K562 (cell line): ENCODE measurements around the gene LIN28B. TPM values are rescaled to one million over a fixed set of nuclear protein-coding genes. Genes with fewer than 3 reads are reported as not detected.

Source experiments
- CTCF ChIP-seq, 3 experiments: IDR thresholded peaks in 2 of 3; conservative IDR thresholded peaks in 1 of 3; 2 replicates each; pipeline ENCODE4 v1.5.1; 2011 to 2012; ENCODE audit warnings: low read length in 3 of 3, mild to moderate bottlenecking in 3 of 3, control low read depth in 2 of 3, improper control_type of control experiment in 1 of 3, inconsistent platforms in 1 of 3, low read depth in 1 of 3, mixed read lengths in 1 of 3, moderate library complexity in 1 of 3; ENCODE audit not compliant: insufficient read depth in 2 of 3
- FOXK2 ChIP-seq, 2 experiments: fragments of 450-650 bp; IDR thresholded peaks in 1 of 2; conservative IDR thresholded peaks in 1 of 2; 2 replicates each; pipeline ENCODE4 v1.6.1; 2016; ENCODE audit warnings: low read depth in 2 of 2, mild to moderate bottlenecking in 1 of 2
- HSF4 ChIP-seq: fragments of 250-450 bp; sonication (Bioruptor Pico); IDR thresholded peaks from 2 replicates; pipeline ENCODE4 v2.1.2; 2022; ENCODE audit warnings: mild to moderate bottlenecking, moderate library complexity, borderline replicate concordance
- MAX ChIP-seq: sonication (generic); formaldehyde crosslinking; IDR thresholded peaks from 2 replicates; pipeline ENCODE4 v1.9.0; 2022; ENCODE audit warnings: mild to moderate bottlenecking, missing genetic modification reagents
- MAZ ChIP-seq, 2 experiments: fragments of 450-650 bp in 1 of 2; sonication (generic) in 1 of 2; formaldehyde crosslinking; IDR thresholded peaks in 1 of 2; conservative IDR thresholded peaks in 1 of 2; 2 replicates each; pipeline versions ENCODE4 v1.4.0 to v1.5.0; 2020; ENCODE audit warnings: mild to moderate bottlenecking in 1 of 2, missing genetic modification reagents in 1 of 2
- NR0B1 ChIP-seq: fragments of 450-650 bp; IDR thresholded peaks from one replicate; pipeline ENCODE4 v1.6.1; 2018; ENCODE audit warnings: mild to moderate bottlenecking, moderate library complexity; ENCODE audit not compliant: partially characterized antibody
- NR2C2 ChIP-seq, 2 experiments: fragments of 200-800 bp in 1 of 2; sonication (Bioruptor generic) in 1 of 2; sonication (generic) in 1 of 2; formaldehyde crosslinking in 1 of 2; IDR thresholded peaks; 2 replicates each; pipeline versions ENCODE4 v1.6.1 to v1.8.0; 2016 to 2022; ENCODE audit warnings: mild to moderate bottlenecking in 1 of 2, missing compliant biosample characterization in 1 of 2, missing genetic modification characterization in 1 of 2, missing genetic modification reagents in 1 of 2
- SAP30 ChIP-seq: fragments of 200-600 bp; sonication (generic); IDR thresholded peaks from 2 replicates; pipeline ENCODE4 v1.6.1; 2012; ENCODE audit warnings: borderline replicate concordance, low read depth, mild to moderate bottlenecking, moderate library complexity, low read length, control low read depth, inconsistent platforms; ENCODE audit not compliant: insufficient read depth, poor library complexity, severe bottlenecking
- SIN3B ChIP-seq: fragments of 450-650 bp; IDR thresholded peaks from 2 replicates; pipeline ENCODE4 v1.6.1; 2017; ENCODE audit warnings: low read depth, mild to moderate bottlenecking, moderate library complexity
- TAF9B ChIP-seq: fragments of 450-650 bp; IDR thresholded peaks from 2 replicates; pipeline ENCODE4 v1.6.1; 2018; ENCODE audit warnings: mild to moderate bottlenecking; ENCODE audit not compliant: partially characterized antibody
- TBP ChIP-seq: optimal IDR thresholded peaks from 2 replicates; pipeline ENCODE3; 2011; ENCODE audit warnings: low read depth, low read length, improper control_type of control experiment
- XRCC4 ChIP-seq: IDR thresholded peaks from one replicate; pipeline ENCODE4 v1.6.1; 2011; ENCODE audit not compliant: insufficient read depth, insufficient read length; ENCODE audit errors: extremely low read depth
- ZBTB49 ChIP-seq: sonication (generic); formaldehyde crosslinking; IDR thresholded peaks from 2 replicates; pipeline ENCODE4 v1.8.0; 2022; ENCODE audit warnings: missing genetic modification reagents, mild to moderate bottlenecking, borderline replicate concordance
- ZFX ChIP-seq: sonication (generic); formaldehyde crosslinking; IDR thresholded peaks from 2 replicates; pipeline ENCODE4 v1.8.0; 2022; ENCODE audit warnings: mild to moderate bottlenecking, missing genetic modification reagents, moderate library complexity
- ZNF668 ChIP-seq: fragments of 250-450 bp; sonication (Bioruptor Pico); IDR thresholded peaks from 2 replicates; pipeline ENCODE4 v1.8.0; 2022; ENCODE audit warnings: mild to moderate bottlenecking, inconsistent platforms
- ZNF699 ChIP-seq: fragments of 250-450 bp; sonication (Bioruptor Pico); IDR thresholded peaks from 2 replicates; pipeline ENCODE4 v1.8.0; 2021; ENCODE audit warnings: mild to moderate bottlenecking, moderate library complexity; ENCODE audit not compliant: insufficient replicate concordance
- polyA plus RNA-seq, 8 experiments: library from polyadenylated mRNA; depleted of rRNA in 4 of 8; stranded (reverse) in 5 of 8; unstranded in 3 of 8; fragments of >200 nt; fragmentation: Nextera tagmentation in 2 of 8; fragmentation: Illumina TruSeq in 1 of 8; extraction: Ambion mirVana in 2 of 8; extraction: Trizol in 1 of 8; gene quantifications; 2 replicates each; pipeline versions ENCODE4 v1.2.1 to v1.2.3, GENCODE V29; 2011 to 2014; ENCODE audit warnings: inconsistent platforms in 1 of 8, missing spikeins in 1 of 8
- total RNA-seq, 7 experiments: library from RNA; depleted of rRNA in 6 of 7; stranded (reverse); fragments of >200 nt in 6 of 7; fragmentation: Illumina TruSeq in 2 of 7; extraction: Trizol in 2 of 7; gene quantifications; 2 replicates each; pipeline versions ENCODE4 v1.2.1 to v1.2.3, GENCODE V29; 2011 to 2021; ENCODE audit warnings: low replicate concordance in 1 of 7

Gene LIN28B
- total and polyA plus RNA-seq, 9 of the 15 experiments (the other 6 are each of a cell fraction or from before 2014, with no cell fraction given): 20.9 to 77.3 (median 42.1) TPM

GRCh38 chr6:104958178-104959025 lies 1.5 kb downstream of the LIN28B start (continued):
- TF ChIP-seq XRCC4 (no peak), FOXK2 (conservative IDR thresholded peaks at IDR 0.05 in 1 of 2, IDR thresholded peaks at IDR 0.05 in 1 of 2; ENCODE audit: low read depth in 2 of 2) (peak; percentile 31 to 39; a peak in 2 of 4 replicates), NR0B1 (no peak), SAP30 (no peak), HSF4 (CRISPR knock-in tag) (no peak), NR2C2 (CRISPR knock-in tag; IDR thresholded peaks at IDR 0.05) (no peak), NR2C2 (tag; IDR thresholded peaks at IDR 0.05) (0 out of 2 replicates have a peak, but pooled peaks have one; percentile 30), TBP (peak; percentile 71), ZNF699 (CRISPR knock-in tag) (no peak), ZFX (CRISPR knock-in tag) (no peak), MAX (CRISPR knock-in tag) (no peak), SIN3B (no peak), ZNF668 (CRISPR knock-in tag) (no peak), TAF9B (peak; percentile 28), CTCF (IDR thresholded peaks at IDR 0.05 in 2 of 3, conservative IDR thresholded peaks at IDR 0.05 in 1 of 3; ENCODE audit: insufficient read depth in 2 of 3, low read depth in 1 of 3, low read length in 3 of 3) (no peak), MAZ (CRISPR knock-in tag; conservative IDR thresholded peaks at IDR 0.05 in 1 of 2, IDR thresholded peaks at IDR 0.05 in 1 of 2) (no peak), ZBTB49 (CRISPR knock-in tag) (no peak)
